ENCODE results near the gene NPC2.

GRCh38 chr14:74533576-74533975 lies 40.5 kb upstream of the NPC2 start:
- TF ChIP-seq RAD21 (conservative IDR thresholded peaks at IDR 0.05 in 1 of 2, IDR thresholded peaks at IDR 0.05 in 1 of 2): no peak
- no peak for TF ChIP-seq FOXS1 (CRISPR knock-in tag; IDR thresholded peaks at IDR 0.05)
- no peak for TF ChIP-seq PHF8 (IDR thresholded peaks at IDR 0.05; ENCODE audit: borderline replicate concordance, low read depth)
- TF ChIP-seq ZC3H11A (IDR thresholded peaks at IDR 0.05): no peak
- TF ChIP-seq POLR2A (IDR thresholded peaks at IDR 0.05; ENCODE audit: low read length): no peak
- TF ChIP-seq ELK1 (IDR thresholded peaks at IDR 0.05; ENCODE audit: low read depth, low read length): no peak
- TF ChIP-seq EP300 (IDR thresholded peaks at IDR 0.05): no peak

All from A549 (cell line).